PFSK-1 (cell line): ENCODE data around the gene DNAJC9.

Experiments
- FOXP2 ChIP-seq: optimal IDR thresholded peaks from 2 replicates; pipeline ENCODE3; 2011; ENCODE audit warnings: borderline replicate concordance, control low read depth, inconsistent platforms; ENCODE audit not compliant: insufficient read depth; ENCODE audit errors: extremely low read length, extremely low read depth
- POLR2AphosphoS5 ChIP-seq: IDR thresholded peaks from 2 replicates; pipeline ENCODE4 v1.6.1; 2012; ENCODE audit warnings: low read depth, mild to moderate bottlenecking, control low read depth, low read length, moderate library complexity
- TAF1 ChIP-seq: IDR thresholded peaks from 2 replicates; pipeline ENCODE4 v1.6.1; 2012; ENCODE audit warnings: low read length, control low read depth, borderline replicate concordance; ENCODE audit not compliant: insufficient read depth

- TF ChIP-seq FOXP2 = no peak
- no peak for TF ChIP-seq TAF1
- no peak for TF ChIP-seq POLR2AphosphoS5
Observed at GRCh38 chr10:73219384-73219783, 27.7 kb downstream of the DNAJC9 start.
